Hepatocyte (in vitro differentiated cells): ENCODE results near the gene ADPRS.

ENCODE experiments used
- CTCF ChIP-seq: fragments of 200-600 bp; sonication (generic); IDR thresholded peaks from 2 replicates; pipeline ENCODE4 v1.5.1; 2016; ENCODE audit warnings: antibody characterized with exemption, mild to moderate bottlenecking; ENCODE audit not compliant: poor library complexity
- EZH2 ChIP-seq: fragments of 200-600 bp; sonication (generic); IDR thresholded peaks from 2 replicates; pipeline ENCODE4 v1.6.1; 2016; ENCODE audit warnings: antibody characterized with exemption, mild to moderate bottlenecking, borderline replicate concordance
- EZH2phosphoT487 ChIP-seq: fragments of 200-600 bp; sonication (generic); IDR thresholded peaks from one replicate; pipeline ENCODE4 v1.6.1; 2018; ENCODE audit warnings: antibody characterized with exemption, mild to moderate bottlenecking, low read depth, moderate library complexity; ENCODE audit not compliant: unreplicated experiment, severe bottlenecking

DNA sequence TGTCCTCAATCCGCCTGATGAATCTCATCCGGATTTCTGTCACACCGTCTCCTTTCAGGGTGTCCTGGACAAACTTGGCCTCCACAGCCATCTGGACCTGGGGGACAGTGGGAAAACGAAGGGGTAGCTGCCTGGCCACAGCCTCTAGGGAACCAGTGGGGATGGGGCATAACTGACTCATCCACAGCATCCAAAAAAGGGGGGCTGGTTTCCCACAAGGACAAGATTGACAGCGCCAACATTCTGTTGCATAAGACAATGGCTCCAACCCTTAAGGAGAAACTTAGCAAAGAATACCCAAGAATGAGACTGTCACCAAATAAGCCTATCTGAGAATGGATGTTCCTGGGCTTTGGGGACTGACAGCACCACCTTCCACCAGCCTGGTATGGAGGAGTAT, 48.5 kb downstream of the ADPRS start:
- TF ChIP-seq CTCF, result no peak
- TF ChIP-seq EZH2, result no peak
- TF ChIP-seq EZH2phosphoT487, result no peak
